GM23338 (cell line): ENCODE results near the gene C3orf70. TPM values are rescaled to one million over a fixed set of nuclear protein-coding genes. Genes with fewer than 3 reads are reported as not detected.
A peak's percentile ranks its signal among the peaks of the same experiment; 100 is the strongest.

Source experiments
- ATAC-seq: fragments of 200-7000 bp; cut with Tn5 transposase; 3 replicates; pipeline ENCODE4 v1.9.1; 2020
- DNase-seq: peaks from one replicate; pipeline ENCODE4 v3.0.0-alpha.2; 2015; ENCODE audit warnings: low spot score
- H2AFZ ChIP-seq: fragments of 200-600 bp; sonication (generic); 2 replicates; pipeline ENCODE4 v1.8.0; 2016; ENCODE audit warnings: antibody characterized with exemption, mild to moderate bottlenecking, moderate library complexity
- H3F3A ChIP-seq: fragments of 200-600 bp; sonication (generic); replicated peaks from 2 replicates; pipeline ENCODE4 v1.8.0; 2017; ENCODE audit warnings: antibody characterized with exemption, mixed run types, low read depth
- H3K27ac ChIP-seq: fragments of 200-600 bp; sonication (generic); 2 replicates; pipeline ENCODE4 v1.6.1; 2016; ENCODE audit warnings: low read depth
- H3K27me3 ChIP-seq: fragments of 200-600 bp; sonication (generic); 2 replicates; pipeline ENCODE4 v1.8.0; 2016; ENCODE audit warnings: mild to moderate bottlenecking, mixed run types, moderate library complexity; ENCODE audit not compliant: insufficient read depth
- H3K36me3 ChIP-seq: fragments of 200-600 bp; sonication (generic); 2 replicates; pipeline ENCODE4 v1.8.0; 2016; ENCODE audit warnings: mild to moderate bottlenecking; ENCODE audit not compliant: insufficient read depth
- H3K4me1 ChIP-seq: fragments of 200-600 bp; sonication (generic); 2 replicates; pipeline ENCODE4 v1.8.0; 2016; ENCODE audit warnings: mild to moderate bottlenecking, moderate library complexity; ENCODE audit not compliant: insufficient read depth
- H3K4me2 ChIP-seq: fragments of 200-600 bp; sonication (generic); 2 replicates; pipeline ENCODE4 v1.7.1; 2017; ENCODE audit warnings: mixed run types
- H3K4me3 ChIP-seq: fragments of 200-600 bp; sonication (generic); 2 replicates; pipeline ENCODE4 v1.6.1; 2016; ENCODE audit warnings: mixed run types
- H3K79me2 ChIP-seq: fragments of 200-600 bp; sonication (generic); replicated peaks from 2 replicates; pipeline ENCODE4 v1.8.0; 2017; ENCODE audit warnings: mild to moderate bottlenecking; ENCODE audit not compliant: insufficient read depth
- H3K9me2 ChIP-seq: fragments of 200-600 bp; sonication (generic); 2 replicates; pipeline ENCODE4 v1.8.0; 2017; ENCODE audit not compliant: insufficient read depth
- H4K20me1 ChIP-seq: fragments of 200-600 bp; sonication (generic); replicated peaks from 2 replicates; pipeline ENCODE4 v1.8.0; 2017; ENCODE audit warnings: mild to moderate bottlenecking; ENCODE audit not compliant: insufficient read depth
- H3K27ac Mint-ChIP-seq: 2 replicates; pipeline ENCODE4 v1.8.0; 2020; ENCODE audit warnings: inconsistent platforms, mild to moderate bottlenecking, moderate library complexity, mixed read lengths
- H3K27me3 Mint-ChIP-seq: 3 replicates; pipeline ENCODE4 v1.8.0; 2022; ENCODE audit warnings: low read depth, mild to moderate bottlenecking, moderate library complexity, mixed read lengths, inconsistent platforms; ENCODE audit not compliant: insufficient read depth, poor library complexity
- H3K36me3 Mint-ChIP-seq: 3 replicates; pipeline ENCODE4 v1.8.0; 2021; ENCODE audit warnings: low read depth, mild to moderate bottlenecking, inconsistent platforms, moderate library complexity, mixed read lengths
- H3K4me1 Mint-ChIP-seq: 3 replicates; pipeline ENCODE4 v1.8.0; 2020; ENCODE audit warnings: mild to moderate bottlenecking, inconsistent platforms, mixed read lengths
- H3K4me3 Mint-ChIP-seq: 3 replicates; pipeline ENCODE4 v1.8.0; 2021; ENCODE audit warnings: moderate library complexity, mild to moderate bottlenecking, inconsistent platforms, mixed read lengths
- H3K9me3 Mint-ChIP-seq: 3 replicates; pipeline ENCODE4 v1.8.0; 2020; ENCODE audit warnings: moderate library complexity, mild to moderate bottlenecking, inconsistent platforms, mixed read lengths
- CREB1 ChIP-seq: fragments of 250-450 bp; sonication (Bioruptor Pico); IDR thresholded peaks from 2 replicates; pipeline ENCODE4 v1.5.0; 2020; ENCODE audit warnings: low read depth, mild to moderate bottlenecking, moderate library complexity
- EZH2 ChIP-seq: fragments of 200-600 bp; sonication (generic); IDR thresholded peaks from one replicate; pipeline ENCODE4 v1.8.0; 2017; ENCODE audit warnings: antibody characterized with exemption, mild to moderate bottlenecking, low read depth; ENCODE audit not compliant: unreplicated experiment
- EZH2phosphoT487 ChIP-seq: fragments of 200-600 bp; sonication (generic); IDR thresholded peaks from one replicate; pipeline ENCODE4 v1.8.1; 2018; ENCODE audit warnings: antibody characterized with exemption; ENCODE audit not compliant: unreplicated experiment
- JUNB ChIP-seq: IDR thresholded peaks from one replicate; pipeline ENCODE4 v1.6.1; 2016; ENCODE audit warnings: antibody characterized with exemption; ENCODE audit not compliant: unreplicated experiment
- NANOG ChIP-seq: IDR thresholded peaks from 2 replicates; pipeline ENCODE4 v1.6.1; 2016; ENCODE audit warnings: antibody characterized with exemption, borderline replicate concordance
- STAT1 ChIP-seq: IDR thresholded peaks from one replicate; pipeline ENCODE4 v1.6.1; 2016; ENCODE audit warnings: antibody characterized with exemption; ENCODE audit not compliant: unreplicated experiment
- ZNF331 ChIP-seq: fragments of 250-450 bp; sonication (Bioruptor Pico); IDR thresholded peaks from 2 replicates; pipeline ENCODE4 v1.5.0; 2020; ENCODE audit warnings: low read depth, mild to moderate bottlenecking, moderate library complexity
- polyA plus RNA-seq: library from polyadenylated mRNA; unstranded; fragments of >200 nt; fragmentation: Nextera tagmentation; extraction: Ambion mirVana; gene quantifications from 2 replicates; pipeline ENCODE4 v1.2.1, GENCODE V29; 2016
- total RNA-seq: library from RNA; depleted of rRNA; stranded (reverse); fragments of >200 nt; shearing (Covaris generic); gene quantifications from 2 replicates; pipeline ENCODE4 v1.2.3, GENCODE V29; 2014
- TF ChIP-seq, protein P1 (sequence below): IDR thresholded peaks from 2 replicates; pipeline ENCODE4 v1.6.1; 2016; ENCODE audit warnings: antibody characterized with exemption
- TF ChIP-seq, protein P2 (sequence below): IDR thresholded peaks from one replicate; pipeline ENCODE4 v1.6.1; 2018; ENCODE audit warnings: antibody characterized with exemption; ENCODE audit not compliant: unreplicated experiment
- TF ChIP-seq, protein P3 (sequence below), 2 experiments: fragments of 200-600 bp in 1 of 2; sonication (generic) in 1 of 2; conservative IDR thresholded peaks; 2 replicates each; pipeline versions ENCODE4 v1.5.1 to v1.6.1; 2016 to 2017; ENCODE audit warnings: antibody characterized with exemption in 2 of 2, low read depth in 2 of 2, mild to moderate bottlenecking in 2 of 2, moderate library complexity in 1 of 2
- TF ChIP-seq, protein P4 (sequence below): fragments of 250-450 bp; sonication (Bioruptor Pico); IDR thresholded peaks from 2 replicates; pipeline ENCODE4 v1.5.0; 2020; ENCODE audit warnings: mild to moderate bottlenecking, moderate library complexity

Gene C3orf70
- total and polyA plus RNA-seq, 2 experiments from 2014 or later: 0.45 to 1.5 TPM

DNA sequence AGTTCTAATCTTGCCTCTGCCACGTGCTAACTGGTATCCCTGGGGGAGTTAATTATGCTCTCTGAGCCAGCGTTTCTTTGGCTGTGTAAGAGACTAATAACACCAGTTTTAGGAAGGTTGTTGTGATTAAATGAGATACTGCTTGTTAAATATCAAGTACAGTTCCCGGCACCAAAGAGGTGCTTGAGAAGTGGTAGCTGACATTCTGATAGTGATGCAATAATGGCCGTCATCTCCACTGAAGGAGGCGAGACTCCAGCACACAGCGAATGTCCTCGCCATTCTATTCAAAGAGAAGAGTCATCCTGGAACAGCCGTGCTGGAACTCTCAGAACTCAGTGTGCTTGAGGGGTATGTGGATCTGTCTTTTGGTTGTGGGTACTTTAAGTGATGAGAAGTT, 9.8 kb upstream of the C3orf70 start:
- TF ChIP-seq ZNF331 (CRISPR knock-in tag) (no peak), NANOG (no peak), EZH2phosphoT487 (no peak), EZH2 (no peak), STAT1 (no peak), JUNB (no peak), CREB1 (no peak)
- TF ChIP-seq, protein P1, sequence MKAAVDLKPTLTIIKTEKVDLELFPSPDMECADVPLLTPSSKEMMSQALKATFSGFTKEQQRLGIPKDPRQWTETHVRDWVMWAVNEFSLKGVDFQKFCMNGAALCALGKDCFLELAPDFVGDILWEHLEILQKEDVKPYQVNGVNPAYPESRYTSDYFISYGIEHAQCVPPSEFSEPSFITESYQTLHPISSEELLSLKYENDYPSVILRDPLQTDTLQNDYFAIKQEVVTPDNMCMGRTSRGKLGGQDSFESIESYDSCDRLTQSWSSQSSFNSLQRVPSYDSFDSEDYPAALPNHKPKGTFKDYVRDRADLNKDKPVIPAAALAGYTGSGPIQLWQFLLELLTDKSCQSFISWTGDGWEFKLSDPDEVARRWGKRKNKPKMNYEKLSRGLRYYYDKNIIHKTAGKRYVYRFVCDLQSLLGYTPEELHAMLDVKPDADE: no peak
- TF ChIP-seq, protein P2, sequence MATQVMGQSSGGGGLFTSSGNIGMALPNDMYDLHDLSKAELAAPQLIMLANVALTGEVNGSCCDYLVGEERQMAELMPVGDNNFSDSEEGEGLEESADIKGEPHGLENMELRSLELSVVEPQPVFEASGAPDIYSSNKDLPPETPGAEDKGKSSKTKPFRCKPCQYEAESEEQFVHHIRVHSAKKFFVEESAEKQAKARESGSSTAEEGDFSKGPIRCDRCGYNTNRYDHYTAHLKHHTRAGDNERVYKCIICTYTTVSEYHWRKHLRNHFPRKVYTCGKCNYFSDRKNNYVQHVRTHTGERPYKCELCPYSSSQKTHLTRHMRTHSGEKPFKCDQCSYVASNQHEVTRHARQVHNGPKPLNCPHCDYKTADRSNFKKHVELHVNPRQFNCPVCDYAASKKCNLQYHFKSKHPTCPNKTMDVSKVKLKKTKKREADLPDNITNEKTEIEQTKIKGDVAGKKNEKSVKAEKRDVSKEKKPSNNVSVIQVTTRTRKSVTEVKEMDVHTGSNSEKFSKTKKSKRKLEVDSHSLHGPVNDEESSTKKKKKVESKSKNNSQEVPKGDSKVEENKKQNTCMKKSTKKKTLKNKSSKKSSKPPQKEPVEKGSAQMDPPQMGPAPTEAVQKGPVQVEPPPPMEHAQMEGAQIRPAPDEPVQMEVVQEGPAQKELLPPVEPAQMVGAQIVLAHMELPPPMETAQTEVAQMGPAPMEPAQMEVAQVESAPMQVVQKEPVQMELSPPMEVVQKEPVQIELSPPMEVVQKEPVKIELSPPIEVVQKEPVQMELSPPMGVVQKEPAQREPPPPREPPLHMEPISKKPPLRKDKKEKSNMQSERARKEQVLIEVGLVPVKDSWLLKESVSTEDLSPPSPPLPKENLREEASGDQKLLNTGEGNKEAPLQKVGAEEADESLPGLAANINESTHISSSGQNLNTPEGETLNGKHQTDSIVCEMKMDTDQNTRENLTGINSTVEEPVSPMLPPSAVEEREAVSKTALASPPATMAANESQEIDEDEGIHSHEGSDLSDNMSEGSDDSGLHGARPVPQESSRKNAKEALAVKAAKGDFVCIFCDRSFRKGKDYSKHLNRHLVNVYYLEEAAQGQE: no peak
- TF ChIP-seq, protein P3, sequence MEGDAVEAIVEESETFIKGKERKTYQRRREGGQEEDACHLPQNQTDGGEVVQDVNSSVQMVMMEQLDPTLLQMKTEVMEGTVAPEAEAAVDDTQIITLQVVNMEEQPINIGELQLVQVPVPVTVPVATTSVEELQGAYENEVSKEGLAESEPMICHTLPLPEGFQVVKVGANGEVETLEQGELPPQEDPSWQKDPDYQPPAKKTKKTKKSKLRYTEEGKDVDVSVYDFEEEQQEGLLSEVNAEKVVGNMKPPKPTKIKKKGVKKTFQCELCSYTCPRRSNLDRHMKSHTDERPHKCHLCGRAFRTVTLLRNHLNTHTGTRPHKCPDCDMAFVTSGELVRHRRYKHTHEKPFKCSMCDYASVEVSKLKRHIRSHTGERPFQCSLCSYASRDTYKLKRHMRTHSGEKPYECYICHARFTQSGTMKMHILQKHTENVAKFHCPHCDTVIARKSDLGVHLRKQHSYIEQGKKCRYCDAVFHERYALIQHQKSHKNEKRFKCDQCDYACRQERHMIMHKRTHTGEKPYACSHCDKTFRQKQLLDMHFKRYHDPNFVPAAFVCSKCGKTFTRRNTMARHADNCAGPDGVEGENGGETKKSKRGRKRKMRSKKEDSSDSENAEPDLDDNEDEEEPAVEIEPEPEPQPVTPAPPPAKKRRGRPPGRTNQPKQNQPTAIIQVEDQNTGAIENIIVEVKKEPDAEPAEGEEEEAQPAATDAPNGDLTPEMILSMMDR (conservative IDR thresholded peaks at IDR 0.05; ENCODE audit: low read depth in 2 of 2): no peak
- TF ChIP-seq, protein P4, sequence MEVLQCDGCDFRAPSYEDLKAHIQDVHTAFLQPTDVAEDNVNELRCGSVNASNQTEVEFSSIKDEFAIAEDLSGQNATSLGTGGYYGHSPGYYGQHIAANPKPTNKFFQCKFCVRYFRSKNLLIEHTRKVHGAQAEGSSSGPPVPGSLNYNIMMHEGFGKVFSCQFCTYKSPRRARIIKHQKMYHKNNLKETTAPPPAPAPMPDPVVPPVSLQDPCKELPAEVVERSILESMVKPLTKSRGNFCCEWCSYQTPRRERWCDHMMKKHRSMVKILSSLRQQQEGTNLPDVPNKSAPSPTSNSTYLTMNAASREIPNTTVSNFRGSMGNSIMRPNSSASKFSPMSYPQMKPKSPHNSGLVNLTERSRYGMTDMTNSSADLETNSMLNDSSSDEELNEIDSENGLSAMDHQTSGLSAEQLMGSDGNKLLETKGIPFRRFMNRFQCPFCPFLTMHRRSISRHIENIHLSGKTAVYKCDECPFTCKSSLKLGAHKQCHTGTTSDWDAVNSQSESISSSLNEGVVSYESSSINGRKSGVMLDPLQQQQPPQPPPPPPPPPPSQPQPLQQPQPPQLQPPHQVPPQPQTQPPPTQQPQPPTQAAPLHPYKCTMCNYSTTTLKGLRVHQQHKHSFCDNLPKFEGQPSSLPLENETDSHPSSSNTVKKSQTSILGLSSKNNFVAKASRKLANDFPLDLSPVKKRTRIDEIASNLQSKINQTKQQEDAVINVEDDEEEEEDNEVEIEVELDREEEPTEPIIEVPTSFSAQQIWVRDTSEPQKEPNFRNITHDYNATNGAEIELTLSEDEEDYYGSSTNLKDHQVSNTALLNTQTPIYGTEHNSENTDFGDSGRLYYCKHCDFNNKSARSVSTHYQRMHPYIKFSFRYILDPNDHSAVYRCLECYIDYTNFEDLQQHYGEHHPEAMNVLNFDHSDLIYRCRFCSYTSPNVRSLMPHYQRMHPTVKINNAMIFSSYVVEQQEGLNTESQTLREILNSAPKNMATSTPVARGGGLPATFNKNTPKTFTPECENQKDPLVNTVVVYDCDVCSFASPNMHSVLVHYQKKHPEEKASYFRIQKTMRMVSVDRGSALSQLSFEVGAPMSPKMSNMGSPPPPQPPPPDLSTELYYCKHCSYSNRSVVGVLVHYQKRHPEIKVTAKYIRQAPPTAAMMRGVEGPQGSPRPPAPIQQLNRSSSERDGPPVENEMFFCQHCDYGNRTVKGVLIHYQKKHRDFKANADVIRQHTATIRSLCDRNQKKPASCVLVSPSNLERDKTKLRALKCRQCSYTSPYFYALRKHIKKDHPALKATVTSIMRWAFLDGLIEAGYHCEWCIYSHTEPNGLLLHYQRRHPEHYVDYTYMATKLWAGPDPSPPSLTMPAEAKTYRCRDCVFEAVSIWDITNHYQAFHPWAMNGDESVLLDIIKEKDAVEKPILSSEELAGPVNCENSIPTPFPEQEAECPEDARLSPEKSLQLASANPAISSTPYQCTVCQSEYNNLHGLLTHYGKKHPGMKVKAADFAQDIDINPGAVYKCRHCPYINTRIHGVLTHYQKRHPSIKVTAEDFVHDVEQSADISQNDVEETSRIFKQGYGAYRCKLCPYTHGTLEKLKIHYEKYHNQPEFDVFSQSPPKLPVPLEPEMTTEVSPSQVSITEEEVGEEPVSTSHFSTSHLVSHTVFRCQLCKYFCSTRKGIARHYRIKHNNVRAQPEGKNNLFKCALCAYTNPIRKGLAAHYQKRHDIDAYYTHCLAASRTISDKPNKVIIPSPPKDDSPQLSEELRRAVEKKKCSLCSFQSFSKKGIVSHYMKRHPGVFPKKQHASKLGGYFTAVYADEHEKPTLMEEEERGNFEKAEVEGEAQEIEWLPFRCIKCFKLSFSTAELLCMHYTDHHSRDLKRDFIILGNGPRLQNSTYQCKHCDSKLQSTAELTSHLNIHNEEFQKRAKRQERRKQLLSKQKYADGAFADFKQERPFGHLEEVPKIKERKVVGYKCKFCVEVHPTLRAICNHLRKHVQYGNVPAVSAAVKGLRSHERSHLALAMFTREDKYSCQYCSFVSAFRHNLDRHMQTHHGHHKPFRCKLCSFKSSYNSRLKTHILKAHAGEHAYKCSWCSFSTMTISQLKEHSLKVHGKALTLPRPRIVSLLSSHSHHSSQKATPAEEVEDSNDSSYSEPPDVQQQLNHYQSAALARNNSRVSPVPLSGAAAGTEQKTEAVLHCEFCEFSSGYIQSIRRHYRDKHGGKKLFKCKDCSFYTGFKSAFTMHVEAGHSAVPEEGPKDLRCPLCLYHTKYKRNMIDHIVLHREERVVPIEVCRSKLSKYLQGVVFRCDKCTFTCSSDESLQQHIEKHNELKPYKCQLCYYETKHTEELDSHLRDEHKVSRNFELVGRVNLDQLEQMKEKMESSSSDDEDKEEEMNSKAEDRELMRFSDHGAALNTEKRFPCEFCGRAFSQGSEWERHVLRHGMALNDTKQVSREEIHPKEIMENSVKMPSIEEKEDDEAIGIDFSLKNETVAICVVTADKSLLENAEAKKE (CRISPR knock-in tag): no peak
- H3K27ac ChIP-seq: no peak overlapping the region
- Mint-ChIP-seq H3K27me3 (peaks cover 2% of the 10 kb centered on the region), H3K9me3 (no peaks in the 10 kb centered on the region), H3K36me3 (no peaks in the 10 kb centered on the region), H3K4me3 (no peak overlapping the region), H3K4me1 (peaks cover 8% of the 10 kb centered on the region), H3K27ac (no peak overlapping the region)
- H3K4me2 ChIP-seq: no peak overlapping the region
- H4K20me1 ChIP-seq: no peaks in the 10 kb centered on the region
- H3K4me1 ChIP-seq: no peaks in the 10 kb centered on the region
- ATAC-seq: no peak
- H3F3A ChIP-seq: no peaks in the 10 kb centered on the region
- no peaks in the 10 kb centered on the region for H3K27me3 ChIP-seq
- peak overlapping the region; percentile 52; the same call in 1 of the 2 replicates for H2AFZ ChIP-seq
- H3K9me2 ChIP-seq: peaks cover 5% of the 10 kb centered on the region; the same call in 1 of the 2 replicates
- H3K79me2 ChIP-seq: no peaks in the 10 kb centered on the region
- DNase-seq: no peak
- H3K4me3 ChIP-seq: no peak overlapping the region
- H3K36me3 ChIP-seq: no peaks in the 10 kb centered on the region
